GM06990 (cell line): Measurements from ENCODE around the gene HSD17B8.
A peak's percentile ranks its signal among the peaks of the same experiment; 100 is the strongest.

ENCODE experiments used
- DNase-seq: peaks from one replicate; pipeline ENCODE4 v3.0.0-alpha.2; 2011; ENCODE audit not compliant: insufficient read length; ENCODE audit errors: extremely low read depth
- H3K27me3 ChIP-seq: replicated peaks from 2 replicates; pipeline ENCODE4 v1.6.0; 2011; ENCODE audit warnings: low read length; ENCODE audit not compliant: control insufficient read depth, insufficient read depth
- H3K36me3 ChIP-seq: 2 replicates; pipeline ENCODE4 v1.5.1; 2011; ENCODE audit warnings: low read length; ENCODE audit not compliant: control insufficient read depth, insufficient read depth
- H3K4me3 ChIP-seq: replicated peaks from 2 replicates; pipeline ENCODE4 v1.5.1; 2011; ENCODE audit warnings: low read depth, mild to moderate bottlenecking, control low read depth, low read length
- CTCF ChIP-seq: IDR thresholded peaks from 2 replicates; pipeline ENCODE4 v1.5.1; 2011; ENCODE audit warnings: low read length, control low read depth, mild to moderate bottlenecking, inconsistent platforms; ENCODE audit not compliant: insufficient read depth, poor library complexity, severe bottlenecking

The HSD17B8 gene

GRCh38 chr6:33204165-33204414, 365 bp upstream of the HSD17B8 start:
- H3K27me3 ChIP-seq = no peaks in the 10 kb centered on the region
- no peak for DNase-seq
- peaks cover 14% of the 10 kb centered on the region for H3K36me3 ChIP-seq
- H3K4me3 ChIP-seq = no peak overlapping the region
- no peak for TF ChIP-seq CTCF

GRCh38 chr6:33205191-33206026, 954 bp downstream of the HSD17B8 start:
- peaks cover 16% of the 10 kb centered on the region for H3K36me3 ChIP-seq
- DNase-seq = peak; percentile 61
- H3K27me3 ChIP-seq = no peaks in the 10 kb centered on the region
- peak; percentile 45 for TF ChIP-seq CTCF
- H3K4me3 ChIP-seq = peak overlapping the region; percentile 90

GRCh38 chr6:33206027-33206863, 1.8 kb downstream of the HSD17B8 start:
- no peak for DNase-seq
- Histone ChIP-seq H3K36me3 (peaks cover 16% of the 10 kb centered on the region), H3K4me3 (no peak overlapping the region), H3K27me3 (no peaks in the 10 kb centered on the region)
- no peak for TF ChIP-seq CTCF

- Histone ChIP-seq H3K4me3 (peak overlapping the region; percentile 86), H3K27me3 (no peaks in the 10 kb centered on the region), H3K36me3 (peaks cover 18% of the 10 kb centered on the region)
- TF ChIP-seq CTCF = no peak
- no peak for DNase-seq
These were observed 2.6 kb downstream of the HSD17B8 start for GRCh38 chr6:33206864-33207551.

- Histone ChIP-seq H3K4me3 (peak overlapping the region; percentile 86), H3K36me3 (peaks cover 13% of the 10 kb centered on the region), H3K27me3 (no peaks in the 10 kb centered on the region)
- peak; percentile 33 for DNase-seq
- TF ChIP-seq CTCF = no peak
These were observed 3.2 kb downstream of the HSD17B8 start for GRCh38 chr6:33207552-33208090.
